HEK293 (cell line): ENCODE data around the gene SERPINE2.
A peak's percentile ranks its signal among the peaks of the same experiment; 100 is the strongest.

Source experiments
- KLF16 ChIP-seq: fragments of 450-650 bp; formaldehyde crosslinking; IDR thresholded peaks from 2 replicates; pipeline ENCODE4 v1.5.1; 2017; ENCODE audit warnings: missing biosample characterization, missing genetic modification characterization
- KLF7 ChIP-seq: fragments of 450-650 bp; formaldehyde crosslinking; IDR thresholded peaks from 2 replicates; pipeline ENCODE4 v1.5.1; 2016; ENCODE audit warnings: missing biosample characterization, missing genetic modification characterization, borderline replicate concordance
- MEIS1 ChIP-seq: sonication (generic); formaldehyde crosslinking; IDR thresholded peaks from 2 replicates; pipeline ENCODE4 v1.8.1; 2022; ENCODE audit warnings: missing genetic modification reagents, mild to moderate bottlenecking, borderline replicate concordance
- OVOL3 ChIP-seq: fragments of 450-650 bp; formaldehyde crosslinking; IDR thresholded peaks from 2 replicates; pipeline ENCODE4 v1.5.1; 2016; ENCODE audit warnings: missing biosample characterization, missing genetic modification characterization
- PRDM1 ChIP-seq: fragments of 450-650 bp; formaldehyde crosslinking; IDR thresholded peaks from 2 replicates; pipeline ENCODE4; 2016; ENCODE audit warnings: missing biosample characterization, missing genetic modification characterization
- SALL2 ChIP-seq: fragments of 450-650 bp; formaldehyde crosslinking; IDR thresholded peaks from 2 replicates; pipeline ENCODE4 v1.5.0; 2017; ENCODE audit warnings: missing biosample characterization, mild to moderate bottlenecking, missing genetic modification characterization, borderline replicate concordance
- SETDB1 ChIP-seq: IDR thresholded peaks from one replicate; pipeline ENCODE4 v1.6.1; 2017; ENCODE audit warnings: mild to moderate bottlenecking, low read length, moderate library complexity, mixed read lengths; ENCODE audit not compliant: insufficient read length
- ZBTB17 ChIP-seq: fragments of 450-650 bp; formaldehyde crosslinking; IDR thresholded peaks from 2 replicates; pipeline ENCODE4 v1.5.1; 2016; ENCODE audit warnings: missing biosample characterization, missing genetic modification characterization
- ZFP41 ChIP-seq: fragments of 450-650 bp; formaldehyde crosslinking; IDR thresholded peaks from 2 replicates; pipeline ENCODE4 v1.5.1; 2016; ENCODE audit warnings: missing biosample characterization, missing genetic modification characterization, borderline replicate concordance
- ZNF10 ChIP-seq: fragments of 450-650 bp; formaldehyde crosslinking; IDR thresholded peaks from 2 replicates; pipeline ENCODE4 v1.5.1; 2017; ENCODE audit warnings: missing biosample characterization, missing genetic modification characterization
- ZNF18 ChIP-seq: fragments of 450-650 bp; formaldehyde crosslinking; IDR thresholded peaks from 2 replicates; pipeline ENCODE4 v1.5.1; 2016; ENCODE audit warnings: missing biosample characterization, missing genetic modification characterization
- ZNF2 ChIP-seq: fragments of 450-650 bp; formaldehyde crosslinking; IDR thresholded peaks from 2 replicates; pipeline ENCODE4 v1.5.1; 2016; ENCODE audit warnings: missing biosample characterization, missing genetic modification characterization
- ZNF555 ChIP-seq: fragments of 450-650 bp; formaldehyde crosslinking; conservative IDR thresholded peaks from 2 replicates; pipeline ENCODE4 v1.5.1; 2017; ENCODE audit warnings: missing biosample characterization, mild to moderate bottlenecking, missing genetic modification characterization, inconsistent platforms
- ZNF558 ChIP-seq: fragments of 450-650 bp; formaldehyde crosslinking; IDR thresholded peaks from 2 replicates; pipeline ENCODE4 v1.5.1; 2016; ENCODE audit warnings: missing biosample characterization, missing genetic modification characterization
- ZNF571 ChIP-seq: fragments of 450-650 bp; formaldehyde crosslinking; IDR thresholded peaks from 2 replicates; pipeline ENCODE4 v1.5.0; 2017; ENCODE audit warnings: missing biosample characterization, missing genetic modification characterization
- ZNF580 ChIP-seq: fragments of 450-650 bp; formaldehyde crosslinking; IDR thresholded peaks from 2 replicates; pipeline ENCODE4 v1.5.1; 2016; ENCODE audit warnings: missing biosample characterization, missing genetic modification characterization
- ZNF658 ChIP-seq: fragments of 450-650 bp; formaldehyde crosslinking; IDR thresholded peaks from 2 replicates; pipeline ENCODE4; 2016; ENCODE audit warnings: missing biosample characterization, missing genetic modification characterization
- TF ChIP-seq, protein P1 (sequence below): fragments of 450-650 bp; formaldehyde crosslinking; IDR thresholded peaks from 2 replicates; pipeline ENCODE4 v1.5.1; 2016; ENCODE audit warnings: missing biosample characterization, missing genetic modification characterization, borderline replicate concordance
- TF ChIP-seq, protein P2 (sequence below): sonication (generic); formaldehyde crosslinking; IDR thresholded peaks from 2 replicates; pipeline ENCODE4 v1.8.1; 2022; ENCODE audit warnings: mild to moderate bottlenecking, moderate library complexity, missing genetic modification reagents
- TF ChIP-seq, protein P3 (sequence below): fragments of 450-650 bp; formaldehyde crosslinking; IDR thresholded peaks from 2 replicates; pipeline ENCODE4 v1.5.1; 2016; ENCODE audit warnings: missing biosample characterization, missing genetic modification characterization, borderline replicate concordance
- TF ChIP-seq, protein P4 (sequence below): fragments of 450-650 bp; formaldehyde crosslinking; IDR thresholded peaks from 2 replicates; pipeline ENCODE4 v1.5.1; 2016; ENCODE audit warnings: missing biosample characterization, missing genetic modification characterization, low read depth
- TF ChIP-seq, protein P5 (sequence below): fragments of 450-650 bp; formaldehyde crosslinking; IDR thresholded peaks from 2 replicates; pipeline ENCODE4 v1.5.1; 2016; ENCODE audit warnings: missing biosample characterization, missing genetic modification characterization
- TF ChIP-seq, protein P6 (sequence below): fragments of 450-650 bp; formaldehyde crosslinking; IDR thresholded peaks from 2 replicates; pipeline ENCODE4 v1.5.1; 2016; ENCODE audit warnings: missing biosample characterization, missing genetic modification characterization

SERPINE2 gene

DNA sequence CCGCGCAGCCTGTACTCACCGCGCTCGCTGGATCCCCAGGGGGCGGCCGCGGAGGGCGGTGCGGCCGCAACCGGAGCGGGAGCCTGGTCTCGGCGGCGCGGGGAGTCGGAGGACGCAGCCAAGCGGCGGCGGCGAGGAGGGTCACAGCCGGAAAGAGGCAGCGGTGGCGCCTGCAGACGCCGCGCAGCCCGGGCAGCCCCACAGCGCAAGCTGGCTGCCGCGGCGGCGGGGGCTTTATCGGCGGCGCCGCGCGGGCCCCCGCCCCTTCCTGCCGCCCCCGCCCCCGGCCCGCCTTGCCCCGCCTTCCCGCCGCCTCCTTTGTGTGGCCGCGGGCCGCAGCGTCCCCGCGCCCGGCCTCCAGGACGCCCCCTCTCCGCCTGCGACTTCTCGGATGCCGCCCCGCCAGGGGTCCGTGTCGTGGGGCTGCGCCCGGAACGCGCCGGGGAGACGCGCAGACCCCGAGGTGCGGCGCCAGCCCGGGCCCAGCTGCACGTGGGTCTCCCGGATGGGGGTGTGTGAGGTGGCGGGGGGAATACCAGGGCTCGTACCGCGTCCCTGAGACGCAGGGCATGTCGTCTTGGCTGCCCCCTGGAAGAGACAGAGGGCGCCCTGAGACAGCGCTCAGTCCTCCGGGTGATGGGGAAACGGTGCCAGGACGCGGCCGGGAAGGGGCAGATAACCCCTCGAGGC lies at the start of gene SERPINE2 (continued):
- TF ChIP-seq, protein P1, sequence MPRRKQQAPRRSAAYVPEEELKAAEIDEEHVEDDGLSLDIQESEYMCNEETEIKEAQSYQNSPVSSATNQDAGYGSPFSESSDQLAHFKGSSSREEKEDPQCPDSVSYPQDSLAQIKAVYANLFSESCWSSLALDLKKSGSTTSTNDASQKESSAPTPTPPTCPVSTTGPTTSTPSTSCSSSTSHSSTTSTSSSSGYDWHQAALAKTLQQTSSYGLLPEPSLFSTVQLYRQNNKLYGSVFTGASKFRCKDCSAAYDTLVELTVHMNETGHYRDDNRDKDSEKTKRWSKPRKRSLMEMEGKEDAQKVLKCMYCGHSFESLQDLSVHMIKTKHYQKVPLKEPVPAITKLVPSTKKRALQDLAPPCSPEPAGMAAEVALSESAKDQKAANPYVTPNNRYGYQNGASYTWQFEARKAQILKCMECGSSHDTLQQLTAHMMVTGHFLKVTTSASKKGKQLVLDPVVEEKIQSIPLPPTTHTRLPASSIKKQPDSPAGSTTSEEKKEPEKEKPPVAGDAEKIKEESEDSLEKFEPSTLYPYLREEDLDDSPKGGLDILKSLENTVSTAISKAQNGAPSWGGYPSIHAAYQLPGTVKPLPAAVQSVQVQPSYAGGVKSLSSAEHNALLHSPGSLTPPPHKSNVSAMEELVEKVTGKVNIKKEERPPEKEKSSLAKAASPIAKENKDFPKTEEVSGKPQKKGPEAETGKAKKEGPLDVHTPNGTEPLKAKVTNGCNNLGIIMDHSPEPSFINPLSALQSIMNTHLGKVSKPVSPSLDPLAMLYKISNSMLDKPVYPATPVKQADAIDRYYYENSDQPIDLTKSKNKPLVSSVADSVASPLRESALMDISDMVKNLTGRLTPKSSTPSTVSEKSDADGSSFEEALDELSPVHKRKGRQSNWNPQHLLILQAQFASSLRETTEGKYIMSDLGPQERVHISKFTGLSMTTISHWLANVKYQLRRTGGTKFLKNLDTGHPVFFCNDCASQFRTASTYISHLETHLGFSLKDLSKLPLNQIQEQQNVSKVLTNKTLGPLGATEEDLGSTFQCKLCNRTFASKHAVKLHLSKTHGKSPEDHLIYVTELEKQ: no peak
- no peak for TF ChIP-seq ZNF580 (tag by site-specific recombination)
- TF ChIP-seq, protein P2, sequence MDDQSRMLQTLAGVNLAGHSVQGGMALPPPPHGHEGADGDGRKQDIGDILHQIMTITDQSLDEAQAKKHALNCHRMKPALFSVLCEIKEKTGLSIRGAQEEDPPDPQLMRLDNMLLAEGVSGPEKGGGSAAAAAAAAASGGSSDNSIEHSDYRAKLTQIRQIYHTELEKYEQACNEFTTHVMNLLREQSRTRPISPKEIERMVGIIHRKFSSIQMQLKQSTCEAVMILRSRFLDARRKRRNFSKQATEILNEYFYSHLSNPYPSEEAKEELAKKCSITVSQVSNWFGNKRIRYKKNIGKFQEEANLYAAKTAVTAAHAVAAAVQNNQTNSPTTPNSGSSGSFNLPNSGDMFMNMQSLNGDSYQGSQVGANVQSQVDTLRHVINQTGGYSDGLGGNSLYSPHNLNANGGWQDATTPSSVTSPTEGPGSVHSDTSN: no peak
- TF ChIP-seq, protein P3, sequence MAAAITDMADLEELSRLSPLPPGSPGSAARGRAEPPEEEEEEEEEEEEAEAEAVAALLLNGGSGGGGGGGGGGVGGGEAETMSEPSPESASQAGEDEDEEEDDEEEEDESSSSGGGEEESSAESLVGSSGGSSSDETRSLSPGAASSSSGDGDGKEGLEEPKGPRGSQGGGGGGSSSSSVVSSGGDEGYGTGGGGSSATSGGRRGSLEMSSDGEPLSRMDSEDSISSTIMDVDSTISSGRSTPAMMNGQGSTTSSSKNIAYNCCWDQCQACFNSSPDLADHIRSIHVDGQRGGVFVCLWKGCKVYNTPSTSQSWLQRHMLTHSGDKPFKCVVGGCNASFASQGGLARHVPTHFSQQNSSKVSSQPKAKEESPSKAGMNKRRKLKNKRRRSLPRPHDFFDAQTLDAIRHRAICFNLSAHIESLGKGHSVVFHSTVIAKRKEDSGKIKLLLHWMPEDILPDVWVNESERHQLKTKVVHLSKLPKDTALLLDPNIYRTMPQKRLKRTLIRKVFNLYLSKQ (tag by site-specific recombination): no peak
- TF ChIP-seq, protein P4, sequence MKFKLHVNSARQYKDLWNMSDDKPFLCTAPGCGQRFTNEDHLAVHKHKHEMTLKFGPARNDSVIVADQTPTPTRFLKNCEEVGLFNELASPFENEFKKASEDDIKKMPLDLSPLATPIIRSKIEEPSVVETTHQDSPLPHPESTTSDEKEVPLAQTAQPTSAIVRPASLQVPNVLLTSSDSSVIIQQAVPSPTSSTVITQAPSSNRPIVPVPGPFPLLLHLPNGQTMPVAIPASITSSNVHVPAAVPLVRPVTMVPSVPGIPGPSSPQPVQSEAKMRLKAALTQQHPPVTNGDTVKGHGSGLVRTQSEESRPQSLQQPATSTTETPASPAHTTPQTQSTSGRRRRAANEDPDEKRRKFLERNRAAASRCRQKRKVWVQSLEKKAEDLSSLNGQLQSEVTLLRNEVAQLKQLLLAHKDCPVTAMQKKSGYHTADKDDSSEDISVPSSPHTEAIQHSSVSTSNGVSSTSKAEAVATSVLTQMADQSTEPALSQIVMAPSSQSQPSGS (tag by site-specific recombination): no peak
- TF ChIP-seq, protein P5, sequence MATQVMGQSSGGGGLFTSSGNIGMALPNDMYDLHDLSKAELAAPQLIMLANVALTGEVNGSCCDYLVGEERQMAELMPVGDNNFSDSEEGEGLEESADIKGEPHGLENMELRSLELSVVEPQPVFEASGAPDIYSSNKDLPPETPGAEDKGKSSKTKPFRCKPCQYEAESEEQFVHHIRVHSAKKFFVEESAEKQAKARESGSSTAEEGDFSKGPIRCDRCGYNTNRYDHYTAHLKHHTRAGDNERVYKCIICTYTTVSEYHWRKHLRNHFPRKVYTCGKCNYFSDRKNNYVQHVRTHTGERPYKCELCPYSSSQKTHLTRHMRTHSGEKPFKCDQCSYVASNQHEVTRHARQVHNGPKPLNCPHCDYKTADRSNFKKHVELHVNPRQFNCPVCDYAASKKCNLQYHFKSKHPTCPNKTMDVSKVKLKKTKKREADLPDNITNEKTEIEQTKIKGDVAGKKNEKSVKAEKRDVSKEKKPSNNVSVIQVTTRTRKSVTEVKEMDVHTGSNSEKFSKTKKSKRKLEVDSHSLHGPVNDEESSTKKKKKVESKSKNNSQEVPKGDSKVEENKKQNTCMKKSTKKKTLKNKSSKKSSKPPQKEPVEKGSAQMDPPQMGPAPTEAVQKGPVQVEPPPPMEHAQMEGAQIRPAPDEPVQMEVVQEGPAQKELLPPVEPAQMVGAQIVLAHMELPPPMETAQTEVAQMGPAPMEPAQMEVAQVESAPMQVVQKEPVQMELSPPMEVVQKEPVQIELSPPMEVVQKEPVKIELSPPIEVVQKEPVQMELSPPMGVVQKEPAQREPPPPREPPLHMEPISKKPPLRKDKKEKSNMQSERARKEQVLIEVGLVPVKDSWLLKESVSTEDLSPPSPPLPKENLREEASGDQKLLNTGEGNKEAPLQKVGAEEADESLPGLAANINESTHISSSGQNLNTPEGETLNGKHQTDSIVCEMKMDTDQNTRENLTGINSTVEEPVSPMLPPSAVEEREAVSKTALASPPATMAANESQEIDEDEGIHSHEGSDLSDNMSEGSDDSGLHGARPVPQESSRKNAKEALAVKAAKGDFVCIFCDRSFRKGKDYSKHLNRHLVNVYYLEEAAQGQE: no peak
- no peak for TF ChIP-seq ZNF658 (tag by site-specific recombination)
- no peak for TF ChIP-seq KLF7
- no peak for TF ChIP-seq SETDB1
- no peak for TF ChIP-seq ZNF18 (tag by site-specific recombination)
- TF ChIP-seq ZNF571: no peak
- TF ChIP-seq ZNF10 (tag by site-specific recombination): no peak
- peak; percentile 51; the same call in 1 of the 2 replicates for TF ChIP-seq ZBTB17 (tag by site-specific recombination)
- TF ChIP-seq, protein P6, sequence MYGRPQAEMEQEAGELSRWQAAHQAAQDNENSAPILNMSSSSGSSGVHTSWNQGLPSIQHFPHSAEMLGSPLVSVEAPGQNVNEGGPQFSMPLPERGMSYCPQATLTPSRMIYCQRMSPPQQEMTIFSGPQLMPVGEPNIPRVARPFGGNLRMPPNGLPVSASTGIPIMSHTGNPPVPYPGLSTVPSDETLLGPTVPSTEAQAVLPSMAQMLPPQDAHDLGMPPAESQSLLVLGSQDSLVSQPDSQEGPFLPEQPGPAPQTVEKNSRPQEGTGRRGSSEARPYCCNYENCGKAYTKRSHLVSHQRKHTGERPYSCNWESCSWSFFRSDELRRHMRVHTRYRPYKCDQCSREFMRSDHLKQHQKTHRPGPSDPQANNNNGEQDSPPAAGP (tag by site-specific recombination): no peak
- no peak for TF ChIP-seq PRDM1 (tag by site-specific recombination)
- no peak for TF ChIP-seq MEIS1 (CRISPR knock-in tag)
- TF ChIP-seq ZFP41 (tag by site-specific recombination): no peak
- no peak for TF ChIP-seq SALL2 (tag by site-specific recombination)
- TF ChIP-seq ZNF555 (tag by site-specific recombination): no peak
- no peak for TF ChIP-seq OVOL3
- TF ChIP-seq ZNF2: no peak
- TF ChIP-seq ZNF558 (tag by site-specific recombination): no peak
- TF ChIP-seq KLF16: peak; percentile 63; the same call in 1 of the 2 replicates
